GM21786 (cell line): ENCODE measurements around the gene EN2.

ENCODE experiments used
- ATAC-seq: cut with Tn5 transposase; IDR thresholded peaks from one replicate; pipeline ENCODE4 v1.9.1; 2021; ENCODE audit not compliant: unreplicated experiment

The EN2 gene

GRCh38 chr7:155450558-155450969, 7.4 kb upstream of the EN2 start:
- no peak for ATAC-seq

- no peak for ATAC-seq
Measured at GRCh38 chr7:155450970-155451801, 6.7 kb upstream of the EN2 start.

GRCh38 chr7:155451840-155452239, 6.1 kb upstream of the EN2 start:
- no peak for ATAC-seq

GRCh38 chr7:155452505-155453295, 5.2 kb upstream of the EN2 start:
- no peak for ATAC-seq

- ATAC-seq, result no peak
Measured at GRCh38 chr7:155453296-155454182, 4.4 kb upstream of the EN2 start.

GRCh38 chr7:155454183-155455112, 3.5 kb upstream of the EN2 start:
- no peak for ATAC-seq

GRCh38 chr7:155455132-155455693, 2.7 kb upstream of the EN2 start:
- no peak for ATAC-seq

- no peak for ATAC-seq
Measured at GRCh38 chr7:155455776-155456737, 1.9 kb upstream of the EN2 start.

GRCh38 chr7:155456738-155457543, 988 bp upstream of the EN2 start:
- ATAC-seq, result no peak

GRCh38 chr7:155457544-155458110, 302 bp upstream of the EN2 start:
- ATAC-seq, result no peak

- no peak for ATAC-seq
Measured at GRCh38 chr7:155458878-155459699, 1.2 kb downstream of the EN2 start.

- no peak for ATAC-seq
Measured at GRCh38 chr7:155459700-155460461, 2.0 kb downstream of the EN2 start.

- no peak for ATAC-seq
Measured at GRCh38 chr7:155460926-155461613, 3.1 kb downstream of the EN2 start.

GRCh38 chr7:155461631-155462030, 3.7 kb downstream of the EN2 start:
- ATAC-seq, result no peak

- no peak for ATAC-seq
Measured at GRCh38 chr7:155462163-155462735, 4.3 kb downstream of the EN2 start.
